ENCODE data around the gene MYO18B. TPM values are rescaled to one million over a fixed set of nuclear protein-coding genes. Genes with fewer than 3 reads are reported as not detected.

Gene MYO18B
- total RNA-seq, 1 experiment from 2014 or later, result not detected

GRCh38 chr22:25840891-25841290 lies 98.9 kb downstream of the MYO18B start:
- no peak overlapping the region for H3K27ac ChIP-seq (ENCODE audit: low read length)
- H3K4me2 ChIP-seq (ENCODE audit: low read length), result no peak overlapping the region
- no peaks in the 10 kb centered on the region for H3K36me3 ChIP-seq (ENCODE audit: low read depth, low read length)
- DNase-seq, result no peak
- intact Hi-C loops (cut with micrococcal nuclease), result no loop called here
- H3K9me2 ChIP-seq (replicated peaks; ENCODE audit: low read length), result no peaks in the 10 kb centered on the region
- no peaks in the 10 kb centered on the region for H4K20me1 ChIP-seq (ENCODE audit: low read length)
- no peaks in the 10 kb centered on the region for H3K79me2 ChIP-seq (ENCODE audit: low read length)
- no peaks in the 10 kb centered on the region for H3F3A ChIP-seq (ENCODE audit: low read length, unreplicated experiment)
- TF ChIP-seq CTCF (conservative IDR thresholded peaks at IDR 0.05; ENCODE audit: low read depth, low read length) (no peak), EZH2phosphoT487 (IDR thresholded peaks at IDR 0.05; ENCODE audit: borderline replicate concordance, low read length) (no peak), EZH2 (IDR thresholded peaks at IDR 0.05; ENCODE audit: low read length, unreplicated experiment) (no peak)
- POLR2A ChIA-PET (ENCODE audit: unreplicated experiment), result no interaction called here
- no peaks in the 10 kb centered on the region for H3K4me1 ChIP-seq (ENCODE audit: insufficient read depth, low read length)
- H2AFZ ChIP-seq (ENCODE audit: low read length), result no peak overlapping the region
- no peaks in the 10 kb centered on the region for H3K27me3 ChIP-seq (ENCODE audit: low read length)
- no TSS peak for BruUV-seq (replicated peaks)
- H3K4me3 ChIP-seq (ENCODE audit: low read length), result no peak overlapping the region
- ATAC-seq, result no peak
- CTCF ChIA-PET, result no interaction called here
- no peaks in the 10 kb centered on the region for H3K9me3 ChIP-seq (ENCODE audit: low read length)
- H3K9ac ChIP-seq (ENCODE audit: low read length), result no peak overlapping the region

- Histone ChIP-seq H3K27ac (ENCODE audit: low read length) (no peak overlapping the region), H3K79me2 (ENCODE audit: low read length) (no peaks in the 10 kb centered on the region), H2AFZ (ENCODE audit: low read length) (no peak overlapping the region), H3K4me2 (ENCODE audit: low read length) (no peak overlapping the region), H3K9me3 (ENCODE audit: low read length) (no peaks in the 10 kb centered on the region), H3K4me3 (ENCODE audit: low read length) (no peak overlapping the region), H3F3A (ENCODE audit: low read length, unreplicated experiment) (no peaks in the 10 kb centered on the region), H3K9ac (ENCODE audit: low read length) (no peak overlapping the region), H3K27me3 (ENCODE audit: low read length) (no peaks in the 10 kb centered on the region), H3K36me3 (ENCODE audit: low read depth, low read length) (no peaks in the 10 kb centered on the region), H3K4me1 (ENCODE audit: insufficient read depth, low read length) (no peaks in the 10 kb centered on the region), H4K20me1 (ENCODE audit: low read length) (no peaks in the 10 kb centered on the region), H3K9me2 (replicated peaks; ENCODE audit: low read length) (no peaks in the 10 kb centered on the region)
- DNase-seq (no peak), ATAC-seq (no peak)
- CTCF ChIA-PET, result no interaction called here
- no peak for TF ChIP-seq CTCF (conservative IDR thresholded peaks at IDR 0.05; ENCODE audit: low read depth, low read length)
- no peak for TF ChIP-seq EZH2 (IDR thresholded peaks at IDR 0.05; ENCODE audit: low read length, unreplicated experiment)
- TF ChIP-seq EZH2phosphoT487 (IDR thresholded peaks at IDR 0.05; ENCODE audit: borderline replicate concordance, low read length), result no peak
- intact Hi-C loops (cut with micrococcal nuclease), result no loop called here
- POLR2A ChIA-PET (ENCODE audit: unreplicated experiment), result no interaction called here
- no TSS peak for BruUV-seq (replicated peaks)
Measured at GRCh38 chr22:25841775-25842174, 99.8 kb downstream of the MYO18B start.

- no TSS peak for BruUV-seq (replicated peaks)
- POLR2A ChIA-PET (ENCODE audit: unreplicated experiment), result no interaction called here
- CTCF ChIA-PET, result no interaction called here
Measured at GRCh38 chr22:25843660-25844405, 101.8 kb downstream of the MYO18B start.

More at GRCh38 chr22:25843660-25844405, 101.8 kb downstream of the MYO18B start:
- Histone ChIP-seq H3K9ac (ENCODE audit: low read length) (no peak overlapping the region), H3K9me3 (ENCODE audit: low read length) (no peaks in the 10 kb centered on the region), H3K4me2 (ENCODE audit: low read length) (no peak overlapping the region), H3F3A (ENCODE audit: low read length, unreplicated experiment) (no peaks in the 10 kb centered on the region), H3K27me3 (ENCODE audit: low read length) (no peaks in the 10 kb centered on the region), H3K36me3 (ENCODE audit: low read depth, low read length) (no peaks in the 10 kb centered on the region), H2AFZ (ENCODE audit: low read length) (no peak overlapping the region), H3K27ac (ENCODE audit: low read length) (no peak overlapping the region), H4K20me1 (ENCODE audit: low read length) (no peaks in the 10 kb centered on the region), H3K4me1 (ENCODE audit: insufficient read depth, low read length) (no peaks in the 10 kb centered on the region), H3K79me2 (ENCODE audit: low read length) (no peaks in the 10 kb centered on the region), H3K4me3 (ENCODE audit: low read length) (no peak overlapping the region), H3K9me2 (replicated peaks; ENCODE audit: low read length) (no peaks in the 10 kb centered on the region)
- ATAC-seq (no peak), DNase-seq (no peak)
- intact Hi-C loops (cut with micrococcal nuclease), result no loop called here
- no peak for TF ChIP-seq EZH2 (IDR thresholded peaks at IDR 0.05; ENCODE audit: low read length, unreplicated experiment)
- no peak for TF ChIP-seq EZH2phosphoT487 (IDR thresholded peaks at IDR 0.05; ENCODE audit: borderline replicate concordance, low read length)
- TF ChIP-seq CTCF (conservative IDR thresholded peaks at IDR 0.05; ENCODE audit: low read depth, low read length), result no peak

All from PC-3 (cell line).